Panc1 (cell line): ENCODE measurements around the gene FH. TPM values are rescaled to one million over a fixed set of nuclear protein-coding genes. Genes with fewer than 3 reads are reported as not detected.

ENCODE experiments used
- ATAC-seq: fragments of 200-7000 bp; cut with Tn5 transposase; 2 replicates; pipeline ENCODE4 v1.9.1; 2020; ENCODE audit warnings: mild to moderate bottlenecking, moderate library complexity
- BruUV-seq: library from RNA; stranded (reverse); fragments of 400-500 nt; replicated peaks from 2 replicates; lab custom pipeline; 2021; lab: Mats Ljungman, UMichigan
- CTCF ChIA-PET: fragments of 300-600 bp; sonication (Branson Sonifier 250); formaldehyde crosslinking; loops from one replicate; lab custom pipeline; 2022; ENCODE audit warnings: antibody characterized with exemption; lab: Charles Lee
- POLR2A ChIA-PET: fragments of 300-600 bp; sonication (Branson Sonifier 250); formaldehyde crosslinking; loops from one replicate; lab custom pipeline; 2022; ENCODE audit warnings: antibody characterized with exemption; lab: Charles Lee
- DNase-seq: peaks from one replicate; pipeline ENCODE4 v3.0.0-alpha.2; 2010; ENCODE audit warnings: low read depth, low spot score
- H3K27ac ChIP-seq: 2 replicates; pipeline ENCODE4 v1.5.1; 2011; ENCODE audit warnings: mild to moderate bottlenecking, low read length, inconsistent platforms
- H3K27me3 ChIP-seq: fragments of 200-500 bp; sonication (Bioruptor generic); 2 replicates; pipeline ENCODE4 v1.6.0; 2014; ENCODE audit warnings: low read length, inconsistent platforms; ENCODE audit not compliant: control insufficient read depth, insufficient read depth
- H3K36me3 ChIP-seq: fragments of 200-500 bp; sonication (Bioruptor generic); 2 replicates; pipeline ENCODE4 v1.5.1; 2014; ENCODE audit warnings: inconsistent platforms, mild to moderate bottlenecking, low read length, moderate library complexity; ENCODE audit not compliant: control insufficient read depth, insufficient read depth
- H3K4me1 ChIP-seq: 2 replicates; pipeline ENCODE4 v1.5.1; 2011; ENCODE audit warnings: inconsistent platforms, mild to moderate bottlenecking, low read length, moderate library complexity; ENCODE audit not compliant: control insufficient read depth, insufficient read depth
- H3K4me3 ChIP-seq, 2 experiments: 2 replicates each; pipeline ENCODE4 v1.5.1; 2011 to 2012; ENCODE audit warnings: low read depth in 2 of 2, low read length in 2 of 2, mild to moderate bottlenecking in 2 of 2, inconsistent platforms in 1 of 2, moderate library complexity in 1 of 2
- H3K9me3 ChIP-seq: fragments of 200-500 bp; sonication (Bioruptor generic); 2 replicates; pipeline ENCODE4 v1.5.1; 2014; ENCODE audit warnings: low read depth, mild to moderate bottlenecking, inconsistent platforms, low read length, moderate library complexity; ENCODE audit not compliant: control insufficient read depth, insufficient read depth
- CTCF ChIP-seq: fragments of 450-650 bp; IDR thresholded peaks from 2 replicates; pipeline ENCODE4 v1.5.1; 2017; ENCODE audit warnings: mild to moderate bottlenecking
- POLR2AphosphoS5 ChIP-seq: IDR thresholded peaks from 2 replicates; pipeline ENCODE4 v1.6.1; 2012; ENCODE audit warnings: mild to moderate bottlenecking, low read depth, low read length, moderate library complexity
- SIN3A ChIP-seq: IDR thresholded peaks from 2 replicates; pipeline ENCODE4 v1.6.1; 2012; ENCODE audit warnings: low read depth, mild to moderate bottlenecking, low read length, moderate library complexity, borderline replicate concordance; ENCODE audit not compliant: insufficient read depth
- TCF7L2 ChIP-seq: IDR thresholded peaks from 2 replicates; pipeline ENCODE4 v1.6.1; 2011; ENCODE audit warnings: mild to moderate bottlenecking, low read depth, low read length, inconsistent platforms
- in situ Hi-C: cut with HindIII; loops from 2 replicates; pipeline ENCODE4 v1.10.0; 2016; ENCODE audit warnings: low sequenced_read_pairs, low pct_unique_long_range_greater_than_20kb
- intact Hi-C: fragments of 100-400 bp; cut with micrococcal nuclease; formaldehyde crosslinking; loops from one replicate; pipeline ENCODE4 v1.10.0; 2022; ENCODE audit not compliant: unreplicated experiment
- total RNA-seq: library from RNA; stranded (reverse); gene quantifications from one replicate; pipeline ENCODE4 v1.2.1, GENCODE V29; 2021; ENCODE audit not compliant: unreplicated experiment
- TF ChIP-seq, protein P1 (sequence below), 2 experiments: IDR thresholded peaks; 2 replicates each; pipeline ENCODE4 v1.6.1; 2011 to 2012; ENCODE audit warnings: low read depth in 2 of 2, control low read depth in 1 of 2, low read length in 1 of 2, mild to moderate bottlenecking in 1 of 2, moderate library complexity in 1 of 2; ENCODE audit not compliant: insufficient read depth in 1 of 2

Gene FH
- total RNA-seq, 1 experiment from 2014 or later: 87.1 TPM

DNA sequence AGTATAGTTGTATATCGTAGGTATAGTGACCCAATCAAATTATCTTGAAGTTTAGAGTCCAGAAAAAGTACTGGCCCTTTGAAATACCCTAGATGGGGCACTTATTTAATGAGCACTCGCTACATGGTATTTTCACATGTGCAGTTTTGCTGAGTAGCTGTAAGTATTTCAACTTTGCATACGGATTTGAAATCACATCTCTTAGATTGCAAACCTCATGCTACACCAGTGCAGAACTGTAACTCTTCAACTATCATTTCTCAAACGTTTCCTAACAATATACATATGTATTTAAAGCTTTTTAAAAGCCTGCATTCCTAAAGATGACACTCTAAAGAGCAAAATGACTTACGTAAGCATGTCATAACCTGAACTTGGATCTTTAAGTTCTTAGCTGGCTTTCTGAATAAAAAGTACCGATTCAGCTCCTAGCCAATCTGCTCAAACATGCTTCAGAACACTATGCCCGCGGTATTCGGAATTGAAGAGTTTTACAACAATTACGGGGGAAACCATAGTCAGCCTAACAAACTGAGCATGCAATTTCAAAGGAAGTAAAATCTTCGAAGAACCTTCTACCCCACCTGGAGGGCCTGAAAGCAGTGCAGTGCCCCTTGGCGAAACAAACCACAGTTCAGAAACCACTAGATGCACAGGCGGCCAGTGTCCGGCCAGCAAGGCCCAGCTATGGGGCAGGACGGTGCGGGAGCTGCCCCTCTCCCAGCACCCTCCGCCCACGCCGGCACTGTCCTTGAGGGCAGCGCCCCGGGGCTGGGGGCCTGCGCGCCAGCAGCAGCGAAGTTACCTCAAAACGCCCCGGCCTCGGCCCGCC lies 863 bp downstream of the FH start:
- H3K4me1 ChIP-seq: peaks cover 12% of the 10 kb centered on the region
- in situ Hi-C loops: no loop called here
- CTCF ChIA-PET: interaction anchor here (0.6 kb wide), 1 partner anchor 121 kb away, joined by 5 read pairs; the partner anchor contains the start of genes CHML and OPN3
- no peaks in the 10 kb centered on the region for H3K27me3 ChIP-seq
- POLR2A ChIA-PET: no interaction called here
- peak overlapping the region; percentile 84 for H3K27ac ChIP-seq
- intact Hi-C loops: no loop called here
- no peak for DNase-seq
- H3K9me3 ChIP-seq: no peaks in the 10 kb centered on the region
- peak overlapping the region; percentile 71 to 90 for H3K4me3 ChIP-seq
- H3K36me3 ChIP-seq: peaks cover 6% of the 10 kb centered on the region
- TSS peak; percentile 63 for BruUV-seq
- no peak for TF ChIP-seq CTCF
- TF ChIP-seq POLR2AphosphoS5: no peak
- TF ChIP-seq, protein P1, sequence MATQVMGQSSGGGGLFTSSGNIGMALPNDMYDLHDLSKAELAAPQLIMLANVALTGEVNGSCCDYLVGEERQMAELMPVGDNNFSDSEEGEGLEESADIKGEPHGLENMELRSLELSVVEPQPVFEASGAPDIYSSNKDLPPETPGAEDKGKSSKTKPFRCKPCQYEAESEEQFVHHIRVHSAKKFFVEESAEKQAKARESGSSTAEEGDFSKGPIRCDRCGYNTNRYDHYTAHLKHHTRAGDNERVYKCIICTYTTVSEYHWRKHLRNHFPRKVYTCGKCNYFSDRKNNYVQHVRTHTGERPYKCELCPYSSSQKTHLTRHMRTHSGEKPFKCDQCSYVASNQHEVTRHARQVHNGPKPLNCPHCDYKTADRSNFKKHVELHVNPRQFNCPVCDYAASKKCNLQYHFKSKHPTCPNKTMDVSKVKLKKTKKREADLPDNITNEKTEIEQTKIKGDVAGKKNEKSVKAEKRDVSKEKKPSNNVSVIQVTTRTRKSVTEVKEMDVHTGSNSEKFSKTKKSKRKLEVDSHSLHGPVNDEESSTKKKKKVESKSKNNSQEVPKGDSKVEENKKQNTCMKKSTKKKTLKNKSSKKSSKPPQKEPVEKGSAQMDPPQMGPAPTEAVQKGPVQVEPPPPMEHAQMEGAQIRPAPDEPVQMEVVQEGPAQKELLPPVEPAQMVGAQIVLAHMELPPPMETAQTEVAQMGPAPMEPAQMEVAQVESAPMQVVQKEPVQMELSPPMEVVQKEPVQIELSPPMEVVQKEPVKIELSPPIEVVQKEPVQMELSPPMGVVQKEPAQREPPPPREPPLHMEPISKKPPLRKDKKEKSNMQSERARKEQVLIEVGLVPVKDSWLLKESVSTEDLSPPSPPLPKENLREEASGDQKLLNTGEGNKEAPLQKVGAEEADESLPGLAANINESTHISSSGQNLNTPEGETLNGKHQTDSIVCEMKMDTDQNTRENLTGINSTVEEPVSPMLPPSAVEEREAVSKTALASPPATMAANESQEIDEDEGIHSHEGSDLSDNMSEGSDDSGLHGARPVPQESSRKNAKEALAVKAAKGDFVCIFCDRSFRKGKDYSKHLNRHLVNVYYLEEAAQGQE (IDR thresholded peaks at IDR 0.05; ENCODE audit: insufficient read depth in 1 of 2, low read depth in 2 of 2, low read length in 1 of 2): no peak
- no peak for TF ChIP-seq TCF7L2
- TF ChIP-seq SIN3A: no peak
- peak; percentile 67 for ATAC-seq

- no peaks in the 10 kb centered on the region for H3K9me3 ChIP-seq
- CTCF ChIA-PET: no interaction called here
- POLR2A ChIA-PET: no interaction called here
- TF ChIP-seq TCF7L2 (no peak), CTCF (no peak), SIN3A (no peak)
- H3K4me1 ChIP-seq: peaks cover 8% of the 10 kb centered on the region
- no peak for ATAC-seq
- in situ Hi-C loops: no loop called here
- H3K36me3 ChIP-seq: peaks cover 22% of the 10 kb centered on the region
- BruUV-seq: no TSS peak
- H3K4me3 ChIP-seq: no peak overlapping the region
- no peak for DNase-seq
- H3K27ac ChIP-seq: no peak overlapping the region
- H3K27me3 ChIP-seq: no peaks in the 10 kb centered on the region
- intact Hi-C loops: no loop called here
Measured at GRCh38 chr1:241513378-241513777, 6.2 kb downstream of the FH start.
